ENCODE data around the gene DDX20.

Gene DDX20

GRCh38 chr1:111755331-111756123, at the start of gene DDX20:
Gene DDX20 (plus strand): TSS chr1:111755901. CDS start chr1:111755925, 24 bp downstream.
- DNase-seq: peak; percentile 90

- no peak for DNase-seq
These were observed 48.8 kb upstream of the DDX20 start for GRCh38 chr1:111706921-111707320.

GRCh38 chr1:111707906-111708305, 47.8 kb upstream of the DDX20 start:
- no peak for DNase-seq

- DNase-seq: no peak
These were observed 45.7 kb upstream of the DDX20 start for GRCh38 chr1:111709986-111710385.

GRCh38 chr1:111716333-111716732, 39.4 kb upstream of the DDX20 start:
- DNase-seq: no peak

- no peak for DNase-seq
These were observed 38.3 kb upstream of the DDX20 start for GRCh38 chr1:111717450-111717849.

- DNase-seq: no peak
These were observed 36.6 kb upstream of the DDX20 start for GRCh38 chr1:111719135-111719534.

GRCh38 chr1:111719674-111720132, 36.0 kb upstream of the DDX20 start:
- DNase-seq: no peak

- no peak for DNase-seq
These were observed 35.3 kb upstream of the DDX20 start for GRCh38 chr1:111720274-111720976.

GRCh38 chr1:111720977-111721786, 34.5 kb upstream of the DDX20 start:
- DNase-seq: no peak

- no peak for DNase-seq
These were observed 32.5 kb upstream of the DDX20 start for GRCh38 chr1:111723091-111723806.

- DNase-seq: no peak
These were observed 31.8 kb upstream of the DDX20 start for GRCh38 chr1:111723871-111724270.

- no peak for DNase-seq
These were observed 30.5 kb upstream of the DDX20 start for GRCh38 chr1:111725192-111725591.

GRCh38 chr1:111727056-111727455, 28.6 kb upstream of the DDX20 start:
- DNase-seq: no peak

- DNase-seq: no peak
These were observed 26.3 kb upstream of the DDX20 start for GRCh38 chr1:111729271-111729921.

- DNase-seq: no peak
These were observed 25.6 kb upstream of the DDX20 start for GRCh38 chr1:111729946-111730681.

- no peak for DNase-seq
These were observed 25.0 kb upstream of the DDX20 start for GRCh38 chr1:111730706-111731105.

- no peak for DNase-seq
These were observed 23.7 kb upstream of the DDX20 start for GRCh38 chr1:111731956-111732355.

GRCh38 chr1:111732718-111733117, 23.0 kb upstream of the DDX20 start:
- DNase-seq: no peak

- no peak for DNase-seq
These were observed 22.3 kb upstream of the DDX20 start for GRCh38 chr1:111733183-111733991.

- no peak for DNase-seq
These were observed 21.7 kb upstream of the DDX20 start for GRCh38 chr1:111733992-111734341.
